ENCODE results near the gene AP3B1. TPM values are rescaled to one million over a fixed set of nuclear protein-coding genes. Genes with fewer than 3 reads are reported as not detected.

Gene AP3B1
- total RNA-seq, 3 donors from 2014 or later: 48.0 to 63.5 (median 48.2) TPM

- H3K36me3 ChIP-seq: no peaks in the 10 kb centered on the region
- H3K27me3 ChIP-seq: no peaks in the 10 kb centered on the region
- no peaks in the 10 kb centered on the region for H3K4me1 ChIP-seq
- H3K9me3 ChIP-seq: no peaks in the 10 kb centered on the region
- H3K4me3 ChIP-seq: no peak overlapping the region
- TF ChIP-seq POLR2A (IDR thresholded peaks at IDR 0.05) (no peak), CTCF (IDR thresholded peaks at IDR 0.05) (peak in 2 of 3 donors; percentile 51 to 52)
- H3K27ac ChIP-seq: no peak overlapping the region
- intact Hi-C loops (cut with DNase I; ENCODE audit: low total_unique reads): loop anchor here (5.0 kb wide), 1 partner anchor 316 kb away; no protein-coding TSS in a partner anchor
- no peak for DNase-seq (ENCODE audit: low spot score in 2 of 2)
These were observed 286.0 kb downstream of the AP3B1 start for GRCh38 chr5:78008356-78008967.

- no peak for DNase-seq (ENCODE audit: low spot score in 2 of 2)
- Histone ChIP-seq H3K27me3 (no peaks in the 10 kb centered on the region), H3K4me1 (no peaks in the 10 kb centered on the region), H3K36me3 (no peaks in the 10 kb centered on the region), H3K4me3 (no peak overlapping the region), H3K9me3 (no peaks in the 10 kb centered on the region), H3K27ac (no peak overlapping the region)
- no peak for TF ChIP-seq CTCF (IDR thresholded peaks at IDR 0.05)
- no peak for TF ChIP-seq POLR2A (IDR thresholded peaks at IDR 0.05)
- no peak for TF ChIP-seq POLR2AphosphoS5 (IDR thresholded peaks at IDR 0.05)
- intact Hi-C loops (cut with DNase I; ENCODE audit: low total_unique reads): loop anchor here (5.0 kb wide), 1 partner anchor 315 kb away; no protein-coding TSS in a partner anchor
These were observed 287.3 kb downstream of the AP3B1 start for GRCh38 chr5:78007233-78007632.

GRCh38 chr5:78006449-78006848, 288.0 kb downstream of the AP3B1 start:
- Histone ChIP-seq H3K27me3 (no peaks in the 10 kb centered on the region), H3K4me3 (no peak overlapping the region), H3K4me1 (no peaks in the 10 kb centered on the region), H3K9me3 (no peaks in the 10 kb centered on the region), H3K27ac (no peak overlapping the region), H3K36me3 (no peaks in the 10 kb centered on the region)
- TF ChIP-seq CTCF (IDR thresholded peaks at IDR 0.05) (no peak), POLR2A (IDR thresholded peaks at IDR 0.05) (no peak), POLR2AphosphoS5 (IDR thresholded peaks at IDR 0.05) (no peak)
- intact Hi-C loops (cut with DNase I; ENCODE audit: low total_unique reads): loop anchor here (5.0 kb wide), 1 partner anchor 314 kb away; no protein-coding TSS in a partner anchor
- DNase-seq (ENCODE audit: low spot score in 2 of 2): no peak

- intact Hi-C loops (cut with DNase I; ENCODE audit: low total_unique reads): loop anchor here (5.0 kb wide), 1 partner anchor 313 kb away; no protein-coding TSS in a partner anchor
- Histone ChIP-seq H3K27me3 (no peaks in the 10 kb centered on the region), H3K4me1 (no peaks in the 10 kb centered on the region), H3K4me3 (no peak overlapping the region), H3K27ac (no peak overlapping the region), H3K36me3 (no peaks in the 10 kb centered on the region), H3K9me3 (no peaks in the 10 kb centered on the region)
- DNase-seq (ENCODE audit: low spot score in 2 of 2): no peak
- no peak for TF ChIP-seq POLR2A (IDR thresholded peaks at IDR 0.05)
- no peak for TF ChIP-seq CTCF (IDR thresholded peaks at IDR 0.05)
- TF ChIP-seq POLR2AphosphoS5 (IDR thresholded peaks at IDR 0.05): no peak
These were observed 289.3 kb downstream of the AP3B1 start for GRCh38 chr5:78005021-78005785.

GRCh38 chr5:78004559-78004958, 289.9 kb downstream of the AP3B1 start:
- no peaks in the 10 kb centered on the region for H3K9me3 ChIP-seq
- no peaks in the 10 kb centered on the region for H3K4me1 ChIP-seq
- no peak for TF ChIP-seq CTCF (IDR thresholded peaks at IDR 0.05)
- TF ChIP-seq POLR2A (IDR thresholded peaks at IDR 0.05): no peak
- no peak for TF ChIP-seq POLR2AphosphoS5 (IDR thresholded peaks at IDR 0.05)
- no peaks in the 10 kb centered on the region for H3K36me3 ChIP-seq
- no peaks in the 10 kb centered on the region for H3K27me3 ChIP-seq
- no peak overlapping the region for H3K4me3 ChIP-seq
- H3K27ac ChIP-seq: no peak overlapping the region
- intact Hi-C loops (cut with DNase I; ENCODE audit: low total_unique reads): no loop called here
- no peak for DNase-seq (ENCODE audit: low spot score in 2 of 2)
